K562 (cell line): Measurements from ENCODE around the gene PRTN3. TPM values are rescaled to one million over a fixed set of nuclear protein-coding genes. Genes with fewer than 3 reads are reported as not detected.

Experiments used
- CEBPZ ChIP-seq: fragments of 150-350 bp; IDR thresholded peaks from 2 replicates; pipeline ENCODE4 v1.6.1; 2014; ENCODE audit warnings: low read depth, mild to moderate bottlenecking, low read length, borderline replicate concordance
- EP400 ChIP-seq: fragments of 450-650 bp; IDR thresholded peaks from 2 replicates; pipeline ENCODE4 v1.6.1; 2017; ENCODE audit warnings: antibody characterized with exemption, mild to moderate bottlenecking, moderate library complexity
- FOS ChIP-seq: IDR thresholded peaks from 3 replicates; pipeline ENCODE4 v1.6.1; 2011; ENCODE audit not compliant: insufficient read length; ENCODE audit errors: extremely low read depth
- FOSL1 ChIP-seq: fragments of 200-800 bp; sonication (Bioruptor generic); conservative IDR thresholded peaks from 2 replicates; pipeline ENCODE4 v1.6.1; 2016; ENCODE audit warnings: missing genetic modification characterization, missing compliant biosample characterization
- FOXJ2 ChIP-seq: fragments of 200-800 bp; sonication (Bioruptor generic); IDR thresholded peaks from 2 replicates; pipeline ENCODE4 v1.6.1; 2016; ENCODE audit warnings: missing genetic modification characterization, missing compliant biosample characterization
- GABPA ChIP-seq: fragments of 200-800 bp; sonication (Bioruptor generic); conservative IDR thresholded peaks from 2 replicates; pipeline ENCODE4 v1.6.1; 2016; ENCODE audit warnings: low read depth, missing genetic modification characterization, missing compliant biosample characterization
- GATA2 ChIP-seq: sonication (generic); formaldehyde crosslinking; IDR thresholded peaks from 2 replicates; pipeline ENCODE4 v1.4.0; 2020; ENCODE audit warnings: mild to moderate bottlenecking, missing genetic modification reagents
- GATAD2B ChIP-seq: fragments of 450-650 bp; IDR thresholded peaks from 2 replicates; pipeline ENCODE4 v1.6.1; 2017; ENCODE audit warnings: mild to moderate bottlenecking, borderline replicate concordance
- HCFC1 ChIP-seq: IDR thresholded peaks from 2 replicates; pipeline ENCODE4 v1.6.1; 2012; ENCODE audit warnings: low read depth, low read length, improper control_type of control experiment
- HNRNPUL1 ChIP-seq: fragments of 200-400 bp; formaldehyde crosslinking; IDR thresholded peaks from 2 replicates; pipeline ENCODE4 v1.6.1; 2017; ENCODE audit warnings: low read length
- MCM5 ChIP-seq: fragments of 450-650 bp; IDR thresholded peaks from 2 replicates; pipeline ENCODE4 v1.6.1; 2016; ENCODE audit warnings: low read depth
- MED1 ChIP-seq: sonication (generic); formaldehyde crosslinking; IDR thresholded peaks from 2 replicates; pipeline ENCODE4 v1.8.1; 2023; ENCODE audit warnings: missing genetic modification reagents, borderline replicate concordance
- MLLT1 ChIP-seq, 2 experiments: fragments of 450-650 bp; IDR thresholded peaks; 2 replicates each; pipeline ENCODE4 v1.6.1; 2016
- NFXL1 ChIP-seq: fragments of 450-650 bp; formaldehyde crosslinking; IDR thresholded peaks from 2 replicates; pipeline ENCODE4 v1.4.0; 2021; ENCODE audit warnings: mild to moderate bottlenecking
- NR4A1 ChIP-seq, 2 experiments: fragments of 250-450 bp in 1 of 2; fragments of 450-650 bp in 1 of 2; sonication (Bioruptor Pico) in 1 of 2; IDR thresholded peaks; 2 replicates each; pipeline versions ENCODE4 v1.4.0 to v1.6.1; 2016 to 2020; ENCODE audit warnings: mild to moderate bottlenecking in 2 of 2, missing compliant biosample characterization in 1 of 2, missing genetic modification characterization in 1 of 2, moderate library complexity in 1 of 2
- PHB2 ChIP-seq: fragments of 450-650 bp; IDR thresholded peaks from 2 replicates; pipeline ENCODE4 v1.6.1; 2017; ENCODE audit warnings: low read depth
- PRMT5 ChIP-seq: sonication (generic); formaldehyde crosslinking; IDR thresholded peaks from 2 replicates; pipeline ENCODE4 v1.5.0; 2020; ENCODE audit warnings: missing genetic modification reagents
- SRSF1 ChIP-seq: fragments of 200-400 bp; formaldehyde crosslinking; IDR thresholded peaks from 2 replicates; pipeline ENCODE4 v1.6.1; 2017; ENCODE audit warnings: mild to moderate bottlenecking, low read depth, low read length, moderate library complexity
- ZNF239 ChIP-seq: fragments of 250-450 bp; sonication (Bioruptor Pico); IDR thresholded peaks from 2 replicates; pipeline ENCODE4 v1.4.0; 2020; ENCODE audit warnings: mild to moderate bottlenecking
- ZNF592 ChIP-seq: fragments of 450-650 bp; IDR thresholded peaks from 2 replicates; pipeline ENCODE4 v1.6.1; 2017; ENCODE audit warnings: antibody characterized with exemption, mild to moderate bottlenecking
- polyA plus RNA-seq, 8 experiments: library from polyadenylated mRNA; depleted of rRNA in 4 of 8; stranded (reverse) in 5 of 8; unstranded in 3 of 8; fragments of >200 nt; fragmentation: Nextera tagmentation in 2 of 8; fragmentation: Illumina TruSeq in 1 of 8; extraction: Ambion mirVana in 2 of 8; extraction: Trizol in 1 of 8; gene quantifications; 2 replicates each; pipeline versions ENCODE4 v1.2.1 to v1.2.3, GENCODE V29; 2011 to 2014; ENCODE audit warnings: inconsistent platforms in 1 of 8, missing spikeins in 1 of 8
- total RNA-seq, 7 experiments: library from RNA; depleted of rRNA in 6 of 7; stranded (reverse); fragments of >200 nt in 6 of 7; fragmentation: Illumina TruSeq in 2 of 7; extraction: Trizol in 2 of 7; gene quantifications; 2 replicates each; pipeline versions ENCODE4 v1.2.1 to v1.2.3, GENCODE V29; 2011 to 2021; ENCODE audit warnings: low replicate concordance in 1 of 7

Gene PRTN3
- total and polyA plus RNA-seq, 9 of the 15 experiments (the other 6 are each of a cell fraction or from before 2014, with no cell fraction given): 0.14 to 0.86 (median 0.43) TPM; not detected in 3

GRCh38 chr19:791567-792305 is 49.1 kb upstream of the PRTN3 start (continued):
- no peak for TF ChIP-seq PRMT5 (CRISPR knock-in tag)
- no peak for TF ChIP-seq CEBPZ
- no peak for TF ChIP-seq HNRNPUL1
- TF ChIP-seq MLLT1 (IDR thresholded peaks at IDR 0.05): 0 out of 4 replicates have a peak, but pooled peaks of 1 of the 2 experiments have one; percentile 16
- TF ChIP-seq SRSF1: no peak
- TF ChIP-seq NFXL1 (CRISPR knock-in tag): no peak
- TF ChIP-seq FOS: no peak
- no peak; the same call in 1 of the 2 replicates for TF ChIP-seq ZNF592
- no peak for TF ChIP-seq MCM5
- TF ChIP-seq FOSL1 (tag): peak; percentile 24; the same call in 1 of the 2 replicates
- TF ChIP-seq PHB2: no peak
- peak; percentile 23; the same call in 1 of the 2 replicates for TF ChIP-seq GATA2 (CRISPR knock-in tag)
- no peak for TF ChIP-seq GATAD2B
- TF ChIP-seq HCFC1: no peak
- peak; percentile 78; the same call in 1 of the 2 replicates for TF ChIP-seq FOXJ2
- TF ChIP-seq MED1: no peak
- TF ChIP-seq NR4A1 (CRISPR knock-in tag; IDR thresholded peaks at IDR 0.05): no peak
- TF ChIP-seq NR4A1 (tag; IDR thresholded peaks at IDR 0.05): 0 out of 2 replicates have a peak, but pooled peaks have one; percentile 47
- TF ChIP-seq GABPA: peak; percentile 45
- peak; percentile 61 for TF ChIP-seq EP400
- TF ChIP-seq ZNF239 (CRISPR knock-in tag): no peak
